Fibroblast of lung (primary cell): ENCODE data around the gene PLCG1.

Source experiments
- CTCF ChIP-seq, 2 donors: IDR thresholded peaks in 1 of 2; conservative IDR thresholded peaks in 1 of 2; 1 replicate in 1 of 2; 2 replicates in 1 of 2; pipeline ENCODE4 v1.5.1; 2011 to 2012; ENCODE audit warnings: low read length in 2 of 2, control low read depth in 1 of 2, inconsistent platforms in 1 of 2, low read depth in 1 of 2, mild to moderate bottlenecking in 1 of 2
- EZH2 ChIP-seq: IDR thresholded peaks from 2 replicates; pipeline ENCODE4 v1.5.1; 2012; ENCODE audit warnings: low read length, control low read depth, mild to moderate bottlenecking; ENCODE audit errors: missing control alignments

GRCh38 chr20:41133709-41134361 lies 3.5 kb upstream of the PLCG1 start:
- TF ChIP-seq CTCF (conservative IDR thresholded peaks at IDR 0.05 in 1 of 2, IDR thresholded peaks at IDR 0.05 in 1 of 2; ENCODE audit: low read depth in 1 of 2, low read length in 2 of 2) (no peak), EZH2 (no peak)
